Panc1 (cell line): ENCODE data around the gene HACD2. TPM values are rescaled to one million over a fixed set of nuclear protein-coding genes. Genes with fewer than 3 reads are reported as not detected.

Experiments used
- ATAC-seq: fragments of 200-7000 bp; cut with Tn5 transposase; 2 replicates; pipeline ENCODE4 v1.9.1; 2020; ENCODE audit warnings: mild to moderate bottlenecking, moderate library complexity
- BruUV-seq: library from RNA; stranded (reverse); fragments of 400-500 nt; replicated peaks from 2 replicates; lab custom pipeline; 2021; lab: Mats Ljungman, UMichigan
- CTCF ChIA-PET: fragments of 300-600 bp; sonication (Branson Sonifier 250); formaldehyde crosslinking; loops from one replicate; lab custom pipeline; 2022; ENCODE audit warnings: antibody characterized with exemption; lab: Charles Lee
- POLR2A ChIA-PET: fragments of 300-600 bp; sonication (Branson Sonifier 250); formaldehyde crosslinking; loops from one replicate; lab custom pipeline; 2022; ENCODE audit warnings: antibody characterized with exemption; lab: Charles Lee
- DNase-seq: peaks from one replicate; pipeline ENCODE4 v3.0.0-alpha.2; 2010; ENCODE audit warnings: low read depth, low spot score
- H3K27ac ChIP-seq: 2 replicates; pipeline ENCODE4 v1.5.1; 2011; ENCODE audit warnings: mild to moderate bottlenecking, low read length, inconsistent platforms
- H3K27me3 ChIP-seq: fragments of 200-500 bp; sonication (Bioruptor generic); 2 replicates; pipeline ENCODE4 v1.6.0; 2014; ENCODE audit warnings: low read length, inconsistent platforms; ENCODE audit not compliant: control insufficient read depth, insufficient read depth
- H3K36me3 ChIP-seq: fragments of 200-500 bp; sonication (Bioruptor generic); 2 replicates; pipeline ENCODE4 v1.5.1; 2014; ENCODE audit warnings: inconsistent platforms, mild to moderate bottlenecking, low read length, moderate library complexity; ENCODE audit not compliant: control insufficient read depth, insufficient read depth
- H3K4me1 ChIP-seq: 2 replicates; pipeline ENCODE4 v1.5.1; 2011; ENCODE audit warnings: inconsistent platforms, mild to moderate bottlenecking, low read length, moderate library complexity; ENCODE audit not compliant: control insufficient read depth, insufficient read depth
- H3K4me3 ChIP-seq, 2 experiments: 2 replicates each; pipeline ENCODE4 v1.5.1; 2011 to 2012; ENCODE audit warnings: low read depth in 2 of 2, low read length in 2 of 2, mild to moderate bottlenecking in 2 of 2, inconsistent platforms in 1 of 2, moderate library complexity in 1 of 2
- H3K9me3 ChIP-seq: fragments of 200-500 bp; sonication (Bioruptor generic); 2 replicates; pipeline ENCODE4 v1.5.1; 2014; ENCODE audit warnings: low read depth, mild to moderate bottlenecking, inconsistent platforms, low read length, moderate library complexity; ENCODE audit not compliant: control insufficient read depth, insufficient read depth
- CTCF ChIP-seq: fragments of 450-650 bp; IDR thresholded peaks from 2 replicates; pipeline ENCODE4 v1.5.1; 2017; ENCODE audit warnings: mild to moderate bottlenecking
- POLR2AphosphoS5 ChIP-seq: IDR thresholded peaks from 2 replicates; pipeline ENCODE4 v1.6.1; 2012; ENCODE audit warnings: mild to moderate bottlenecking, low read depth, low read length, moderate library complexity
- REST ChIP-seq, 2 experiments: IDR thresholded peaks; 2 replicates each; pipeline ENCODE4 v1.6.1; 2011 to 2012; ENCODE audit warnings: low read depth in 2 of 2, control low read depth in 1 of 2, low read length in 1 of 2, mild to moderate bottlenecking in 1 of 2, moderate library complexity in 1 of 2; ENCODE audit not compliant: insufficient read depth in 1 of 2
- SIN3A ChIP-seq: IDR thresholded peaks from 2 replicates; pipeline ENCODE4 v1.6.1; 2012; ENCODE audit warnings: low read depth, mild to moderate bottlenecking, low read length, moderate library complexity, borderline replicate concordance; ENCODE audit not compliant: insufficient read depth
- TCF7L2 ChIP-seq: IDR thresholded peaks from 2 replicates; pipeline ENCODE4 v1.6.1; 2011; ENCODE audit warnings: mild to moderate bottlenecking, low read depth, low read length, inconsistent platforms
- in situ Hi-C: cut with HindIII; loops from 2 replicates; pipeline ENCODE4 v1.10.0; 2016; ENCODE audit warnings: low sequenced_read_pairs, low pct_unique_long_range_greater_than_20kb
- intact Hi-C: fragments of 100-400 bp; cut with micrococcal nuclease; formaldehyde crosslinking; loops from one replicate; pipeline ENCODE4 v1.10.0; 2022; ENCODE audit not compliant: unreplicated experiment
- total RNA-seq: library from RNA; stranded (reverse); gene quantifications from one replicate; pipeline ENCODE4 v1.2.1, GENCODE V29; 2021; ENCODE audit not compliant: unreplicated experiment

The HACD2 gene
- total RNA-seq, 1 experiment from 2014 or later = 58.6 TPM

- no TSS peak for BruUV-seq
- in situ Hi-C loops = no loop called here
- intact Hi-C loops = no loop called here
- H3K27ac ChIP-seq = no peak overlapping the region
- TF ChIP-seq SIN3A (no peak), REST (IDR thresholded peaks at IDR 0.05; ENCODE audit: insufficient read depth in 1 of 2, low read depth in 2 of 2, low read length in 1 of 2) (no peak), CTCF (no peak), POLR2AphosphoS5 (no peak), TCF7L2 (no peak)
- POLR2A ChIA-PET = no interaction called here
- DNase-seq (no peak), ATAC-seq (no peak)
- no peaks in the 10 kb centered on the region for H3K36me3 ChIP-seq
- no peak overlapping the region for H3K4me3 ChIP-seq
- H3K27me3 ChIP-seq = peaks cover 23% of the 10 kb centered on the region
- CTCF ChIA-PET = no interaction called here
- no peaks in the 10 kb centered on the region for H3K4me1 ChIP-seq
- no peaks in the 10 kb centered on the region for H3K9me3 ChIP-seq
Observed at GRCh38 chr3:123457841-123458240, 127.0 kb downstream of the HACD2 start.

- ChIA-PET CTCF (no interaction called here), POLR2A (no interaction called here)
- intact Hi-C loops = no loop called here
- Histone ChIP-seq H3K4me3 (no peak overlapping the region), H3K4me1 (no peaks in the 10 kb centered on the region; the same call in 1 of the 2 replicates), H3K36me3 (no peaks in the 10 kb centered on the region), H3K27ac (no peak overlapping the region), H3K27me3 (peaks cover 22% of the 10 kb centered on the region), H3K9me3 (no peaks in the 10 kb centered on the region)
- BruUV-seq = no TSS peak
- in situ Hi-C loops = no loop called here
- ATAC-seq = no peak
- no peak for TF ChIP-seq SIN3A
- TF ChIP-seq CTCF = no peak
- no peak for TF ChIP-seq TCF7L2
- TF ChIP-seq REST (IDR thresholded peaks at IDR 0.05; ENCODE audit: insufficient read depth in 1 of 2, low read depth in 2 of 2, low read length in 1 of 2) = no peak
- TF ChIP-seq POLR2AphosphoS5 = no peak
- DNase-seq = no peak
Observed at GRCh38 chr3:123453675-123454074, 131.2 kb downstream of the HACD2 start.
